Epithelial cell of proximal tubule (primary cell): ENCODE measurements around the gene SPEG. TPM values are rescaled to one million over a fixed set of nuclear protein-coding genes. Genes with fewer than 3 reads are reported as not detected.

ENCODE experiments used
- DNase-seq: peaks from one replicate; pipeline ENCODE4 v3.0.0-alpha.2; 2011; ENCODE audit warnings: low read depth
- H3K4me3 ChIP-seq: 2 replicates; pipeline ENCODE4 v1.5.1; 2011; ENCODE audit warnings: low read depth, mild to moderate bottlenecking, low read length
- total RNA-seq: library from RNA; depleted of rRNA; stranded (reverse); fragments of >200 nt; gene quantifications from 2 replicates; pipeline ENCODE4 v1.2.3, GENCODE V29; 2015
- TF ChIP-seq, protein P1 (sequence below): conservative IDR thresholded peaks from 2 replicates; pipeline ENCODE4 v1.5.1; 2012; ENCODE audit warnings: low read depth, mild to moderate bottlenecking, low read length

SPEG gene
- total RNA-seq, 1 donor from 2014 or later = 28.3 TPM

- H3K4me3 ChIP-seq = no peak overlapping the region
- TF ChIP-seq, protein P1, sequence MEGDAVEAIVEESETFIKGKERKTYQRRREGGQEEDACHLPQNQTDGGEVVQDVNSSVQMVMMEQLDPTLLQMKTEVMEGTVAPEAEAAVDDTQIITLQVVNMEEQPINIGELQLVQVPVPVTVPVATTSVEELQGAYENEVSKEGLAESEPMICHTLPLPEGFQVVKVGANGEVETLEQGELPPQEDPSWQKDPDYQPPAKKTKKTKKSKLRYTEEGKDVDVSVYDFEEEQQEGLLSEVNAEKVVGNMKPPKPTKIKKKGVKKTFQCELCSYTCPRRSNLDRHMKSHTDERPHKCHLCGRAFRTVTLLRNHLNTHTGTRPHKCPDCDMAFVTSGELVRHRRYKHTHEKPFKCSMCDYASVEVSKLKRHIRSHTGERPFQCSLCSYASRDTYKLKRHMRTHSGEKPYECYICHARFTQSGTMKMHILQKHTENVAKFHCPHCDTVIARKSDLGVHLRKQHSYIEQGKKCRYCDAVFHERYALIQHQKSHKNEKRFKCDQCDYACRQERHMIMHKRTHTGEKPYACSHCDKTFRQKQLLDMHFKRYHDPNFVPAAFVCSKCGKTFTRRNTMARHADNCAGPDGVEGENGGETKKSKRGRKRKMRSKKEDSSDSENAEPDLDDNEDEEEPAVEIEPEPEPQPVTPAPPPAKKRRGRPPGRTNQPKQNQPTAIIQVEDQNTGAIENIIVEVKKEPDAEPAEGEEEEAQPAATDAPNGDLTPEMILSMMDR = no peak
- no peak for DNase-seq
Measured at GRCh38 chr2:219437141-219437540, 2.5 kb downstream of the SPEG start.

- H3K4me3 ChIP-seq = no peak overlapping the region
- no peak for DNase-seq
- TF ChIP-seq, protein P1 = no peak
Measured at GRCh38 chr2:219437690-219438206, 3.1 kb downstream of the SPEG start.

DNA sequence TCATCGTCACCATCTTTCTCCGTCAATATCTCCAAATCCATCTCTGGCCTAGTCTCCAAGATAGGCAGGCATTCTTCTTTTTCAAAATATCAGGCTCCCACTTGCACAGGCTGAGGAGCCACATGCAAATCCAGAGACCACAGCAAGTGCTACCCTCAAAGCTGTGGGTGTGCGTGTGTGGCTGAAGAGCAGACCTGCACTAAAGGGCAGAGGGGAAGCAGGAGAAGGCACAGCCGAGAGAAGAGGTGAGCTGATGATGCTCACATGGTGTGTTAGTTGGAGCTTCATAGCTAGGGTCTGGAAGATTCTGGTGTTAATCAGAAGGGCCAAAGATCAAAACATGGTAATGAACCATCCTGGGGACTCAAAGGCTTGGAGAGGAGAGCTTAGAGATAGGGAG lies 3.8 kb downstream of the SPEG start:
- DNase-seq = no peak
- TF ChIP-seq, protein P1 = no peak
- H3K4me3 ChIP-seq = no peak overlapping the region

DNA sequence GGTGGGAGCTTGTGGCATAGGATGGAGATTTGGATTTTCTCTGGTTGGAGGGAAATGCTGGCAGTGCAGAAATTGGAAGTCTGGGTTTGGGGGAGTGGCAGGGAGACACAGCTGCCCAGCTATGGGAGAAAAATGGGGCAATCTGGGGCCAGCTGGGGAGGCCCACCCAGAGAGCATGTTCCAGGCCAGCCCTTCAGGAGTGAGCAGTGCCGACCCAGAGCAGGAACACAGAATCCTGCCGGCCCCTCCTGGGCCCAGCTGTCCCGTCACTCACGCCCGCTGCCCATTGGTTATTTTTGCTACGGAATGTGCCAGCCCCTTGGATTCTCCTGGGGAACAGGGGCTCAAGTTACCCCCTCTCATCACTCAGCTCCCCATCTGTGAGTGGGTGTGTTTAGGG lies 4.9 kb downstream of the SPEG start:
- H3K4me3 ChIP-seq = no peak overlapping the region
- DNase-seq = no peak
- TF ChIP-seq, protein P1 = no peak

GRCh38 chr2:219440388-219441256 lies 6.0 kb downstream of the SPEG start:
- H3K4me3 ChIP-seq = no peak overlapping the region
- no peak for DNase-seq
- TF ChIP-seq, protein P1 = no peak

GRCh38 chr2:219441451-219442255 lies 7.0 kb downstream of the SPEG start:
- TF ChIP-seq, protein P1 = no peak
- DNase-seq = no peak
- peak overlapping the region; percentile 44 for H3K4me3 ChIP-seq
